Adrenal gland (tissue), 12 donors: ENCODE measurements around the gene MRPL50. TPM values are rescaled to one million over a fixed set of nuclear protein-coding genes. Genes with fewer than 3 reads are reported as not detected.

Experiments used
- DNase-seq, 7 donors: peaks; one replicate each; pipeline ENCODE4 v3.0.0-alpha.2; 2019 to 2020
- H3K27ac ChIP-seq, 5 donors: fragments of 200-600 bp; sonication (generic) in 4 of 5; 1 replicate in 3 of 5; 2 replicates in 2 of 5; pipeline versions ENCODE4 v1.5.1 to v1.8.0; 2016 to 2020; ENCODE audit warnings: mild to moderate bottlenecking in 1 of 5
- H3K27me3 ChIP-seq: fragments of 200-600 bp; 2 replicates; pipeline ENCODE4 v1.8.0; 2021
- H3K36me3 ChIP-seq, 2 donors: fragments of 200-600 bp; replicated peaks in 1 of 2; 1 replicate in 1 of 2; 2 replicates in 1 of 2; pipeline versions ENCODE4 v1.5.1 to v1.8.0; 2018 to 2022
- H3K4me1 ChIP-seq, 2 donors: fragments of 200-600 bp; replicated peaks in 1 of 2; 1 replicate in 1 of 2; 2 replicates in 1 of 2; pipeline versions ENCODE4 v1.5.1 to v1.8.0; 2018 to 2021
- H3K4me3 ChIP-seq, 4 donors: fragments of 200-600 bp; sonication (generic) in 3 of 4; one replicate each; pipeline ENCODE4 v1.5.1; 2016 to 2018
- H3K9me3 ChIP-seq, 3 donors: fragments of 200-600 bp; sonication (generic) in 1 of 3; replicated peaks in 1 of 3; 1 replicate in 2 of 3; 2 replicates in 1 of 3; pipeline versions ENCODE4 v1.5.1 to v1.8.0; 2016 to 2021
- CTCF ChIP-seq, 6 experiments: fragments of 450-650 bp in 4 of 6; fragments of 200-600 bp in 2 of 6; sonication (generic) in 1 of 6; IDR thresholded peaks; 1 replicate in 5 of 6; 2 replicates in 1 of 6; pipeline versions ENCODE4 v1.5.1 to v1.8.0; 2016 to 2021; ENCODE audit warnings: antibody characterized with exemption in 6 of 6, mild to moderate bottlenecking in 2 of 6, moderate library complexity in 1 of 6
- POLR2A ChIP-seq, 2 donors: fragments of 450-650 bp; IDR thresholded peaks; one replicate each; pipeline ENCODE4 v1.6.1; 2017; ENCODE audit warnings: antibody characterized with exemption in 2 of 2, mild to moderate bottlenecking in 2 of 2, moderate library complexity in 1 of 2
- WGBS, 4 donors: extraction: QIAGEN DNeasy Blood & Tissue Kit in 2 of 4; methylation state at CpG; one replicate each; pipeline versions ENCODE4 v1.1.5 to v1.1.7; 2013 to 2017; 5-methylcytosine and 5-hydroxymethylcytosine counted together
- intact Hi-C, 2 donors: fragments of 100-400 bp; cut with DNase I; formaldehyde crosslinking; loops; one replicate each; pipeline versions ENCODE4 v1.14.1 to v1.15.0; 2022 to 2023
- polyA plus RNA-seq, 3 donors: library from polyadenylated mRNA; stranded (reverse); fragments of 200-250 nt in 2 of 3; fragments of 350-450 nt in 1 of 3; fragmentation: Illumina TruSeq in 1 of 3; extraction: RNeasy Lipid Tissue Mini Kit (QIAGEN cat#74804) in 1 of 3; gene quantifications; one replicate each; pipeline ENCODE4 v1.2.3, GENCODE V29; 2013 to 2014
- total RNA-seq, 9 donors: library from RNA; depleted of rRNA in 4 of 9; stranded (reverse); fragments of >200 nt in 4 of 9; fragments of 120-200 nt in 1 of 9; fragmentation: NEBNext Ultra II Directional in 1 of 9; extraction: Animal tissue kit (Norgen Biotek cat#: 25700) in 1 of 9; gene quantifications; one replicate each; pipeline versions ENCODE4 v1.1.0 to v1.2.4, GENCODE V29; 2013 to 2023
- donor health status: healthy with polysubstance abuse.
- donor health status: Bipolar disorder and iron deficiency.
- donor health status: DM: yes; HTN: yes; CAD: no.
- donor health status: DM: no; HTN: no; CAD: no.
- donor health status: DM: no; HTN: no; CAD: no.
- donor health status: DM: yes; HTN: yes; CAD: no.

Gene MRPL50
- total and polyA plus RNA-seq, 12 donors, result 8.4 to 48.5 (median 15.9) TPM

GRCh38 chr9:101414839-101415238 is 16.4 kb upstream of the MRPL50 start:
- H3K9me3 ChIP-seq, result peaks cover 0 to 28% (median 6%) of the 10 kb centered on the region in 3 donors
- intact Hi-C loops, result no loop called here
- peaks cover 0 to 8% of the 10 kb centered on the region in 2 donors for H3K4me1 ChIP-seq
- TF ChIP-seq CTCF (IDR thresholded peaks at IDR 0.05) (no peak), POLR2A (IDR thresholded peaks at IDR 0.05) (no peak)
- no peak for DNase-seq
- H3K27ac ChIP-seq, result no peak overlapping the region
- H3K27me3 ChIP-seq, result no peaks in the 10 kb centered on the region
- no peak overlapping the region for H3K4me3 ChIP-seq
- no peaks in the 10 kb centered on the region for H3K36me3 ChIP-seq

- Histone ChIP-seq H3K4me1 (no peaks in the 10 kb centered on the region), H3K4me3 (no peak overlapping the region), H3K27ac (no peak overlapping the region), H3K27me3 (no peaks in the 10 kb centered on the region), H3K36me3 (peaks cover 9 to 41% of the 10 kb centered on the region in 2 donors), H3K9me3 (peaks cover 0 to 69% (median 36%) of the 10 kb centered on the region in 3 donors)
- DNase-seq, result no peak
- intact Hi-C loops, result no loop called here
- no peak for TF ChIP-seq POLR2A (IDR thresholded peaks at IDR 0.05)
- no peak for TF ChIP-seq CTCF (IDR thresholded peaks at IDR 0.05)
- 94 to 100% (median 98%) methylated on average over 4 of the region's 4 CpGs for WGBS, 4 donors
Observed at GRCh38 chr9:101409079-101409477, 10.7 kb upstream of the MRPL50 start.

GRCh38 chr9:101408374-101409078 is 10.1 kb upstream of the MRPL50 start:
- Histone ChIP-seq H3K9me3 (peaks cover 0 to 65% (median 40%) of the 10 kb centered on the region in 3 donors), H3K27me3 (no peaks in the 10 kb centered on the region), H3K4me3 (peak overlapping the region in 1 of 4 donors; percentile 17), H3K36me3 (peaks cover 12 to 46% of the 10 kb centered on the region in 2 donors), H3K4me1 (no peaks in the 10 kb centered on the region), H3K27ac (no peak overlapping the region)
- intact Hi-C loops, result no loop called here
- TF ChIP-seq POLR2A (IDR thresholded peaks at IDR 0.05), result no peak
- no peak for TF ChIP-seq CTCF (IDR thresholded peaks at IDR 0.05)
- 97 to 98% (median 98%) methylated on average over 5 of the region's 5 CpGs for whole genome bisulfite sequencing, 4 donors
- no peak for DNase-seq

GRCh38 chr9:101403516-101404285 is 5.3 kb upstream of the MRPL50 start:
- Histone ChIP-seq H3K4me1 (peaks cover 19 to 32% of the 10 kb centered on the region in 2 donors), H3K27me3 (no peaks in the 10 kb centered on the region), H3K36me3 (peaks cover 12 to 73% of the 10 kb centered on the region in 2 donors), H3K27ac (no peak overlapping the region), H3K4me3 (no peak overlapping the region), H3K9me3 (peaks cover 0 to 32% (median 24%) of the 10 kb centered on the region in 3 donors)
- DNase-seq, result no peak
- intact Hi-C loops, result no loop called here
- TF ChIP-seq POLR2A (IDR thresholded peaks at IDR 0.05), result no peak
- no peak for TF ChIP-seq CTCF (IDR thresholded peaks at IDR 0.05)
- WGBS, 4 donors, result 93 to 94% (median 94%) methylated on average over 9 of the region's 9 CpGs
